ENCODE measurements around the gene CLEC4A.

- TF ChIP-seq, protein P1, sequence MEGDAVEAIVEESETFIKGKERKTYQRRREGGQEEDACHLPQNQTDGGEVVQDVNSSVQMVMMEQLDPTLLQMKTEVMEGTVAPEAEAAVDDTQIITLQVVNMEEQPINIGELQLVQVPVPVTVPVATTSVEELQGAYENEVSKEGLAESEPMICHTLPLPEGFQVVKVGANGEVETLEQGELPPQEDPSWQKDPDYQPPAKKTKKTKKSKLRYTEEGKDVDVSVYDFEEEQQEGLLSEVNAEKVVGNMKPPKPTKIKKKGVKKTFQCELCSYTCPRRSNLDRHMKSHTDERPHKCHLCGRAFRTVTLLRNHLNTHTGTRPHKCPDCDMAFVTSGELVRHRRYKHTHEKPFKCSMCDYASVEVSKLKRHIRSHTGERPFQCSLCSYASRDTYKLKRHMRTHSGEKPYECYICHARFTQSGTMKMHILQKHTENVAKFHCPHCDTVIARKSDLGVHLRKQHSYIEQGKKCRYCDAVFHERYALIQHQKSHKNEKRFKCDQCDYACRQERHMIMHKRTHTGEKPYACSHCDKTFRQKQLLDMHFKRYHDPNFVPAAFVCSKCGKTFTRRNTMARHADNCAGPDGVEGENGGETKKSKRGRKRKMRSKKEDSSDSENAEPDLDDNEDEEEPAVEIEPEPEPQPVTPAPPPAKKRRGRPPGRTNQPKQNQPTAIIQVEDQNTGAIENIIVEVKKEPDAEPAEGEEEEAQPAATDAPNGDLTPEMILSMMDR (conservative IDR thresholded peaks at IDR 0.05; ENCODE audit: low read length), result no peak
- no peak for TF ChIP-seq EZH2phosphoT487 (IDR thresholded peaks at IDR 0.05; ENCODE audit: borderline replicate concordance, low read depth, low read length)
Measured at GRCh38 chr12:8081251-8081920, 42.0 kb upstream of the CLEC4A start.
